Measurements from ENCODE around the gene IMPDH1.

The IMPDH1 gene

GRCh38 chr7:128357217-128357613 is 52.6 kb downstream of the IMPDH1 start:
- DNase-seq: no peak

GRCh38 chr7:128356546-128357216 is 53.1 kb downstream of the IMPDH1 start:
- DNase-seq: no peak

GRCh38 chr7:128353610-128354009 is 56.2 kb downstream of the IMPDH1 start:
- DNase-seq: no peak

DNA sequence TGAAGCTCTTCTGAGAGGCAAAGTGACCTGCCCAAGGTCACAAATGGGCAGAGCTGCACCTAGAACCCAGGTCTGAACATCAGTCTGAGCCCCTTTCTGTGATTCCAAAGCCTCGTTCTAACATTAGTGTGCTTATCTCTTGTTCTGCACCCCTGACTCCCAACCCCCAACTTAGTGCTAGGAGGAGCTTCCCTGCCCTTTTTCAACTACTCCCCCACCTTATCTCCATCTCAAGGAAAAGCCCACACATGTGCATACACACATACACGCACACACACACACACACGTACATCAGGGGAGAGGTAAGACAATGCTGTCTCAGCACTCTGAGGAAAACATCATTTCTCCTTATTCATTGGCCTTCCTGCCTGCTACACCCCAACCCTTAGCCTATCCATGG is 56.6 kb downstream of the IMPDH1 start:
- no peak for DNase-seq

DNA sequence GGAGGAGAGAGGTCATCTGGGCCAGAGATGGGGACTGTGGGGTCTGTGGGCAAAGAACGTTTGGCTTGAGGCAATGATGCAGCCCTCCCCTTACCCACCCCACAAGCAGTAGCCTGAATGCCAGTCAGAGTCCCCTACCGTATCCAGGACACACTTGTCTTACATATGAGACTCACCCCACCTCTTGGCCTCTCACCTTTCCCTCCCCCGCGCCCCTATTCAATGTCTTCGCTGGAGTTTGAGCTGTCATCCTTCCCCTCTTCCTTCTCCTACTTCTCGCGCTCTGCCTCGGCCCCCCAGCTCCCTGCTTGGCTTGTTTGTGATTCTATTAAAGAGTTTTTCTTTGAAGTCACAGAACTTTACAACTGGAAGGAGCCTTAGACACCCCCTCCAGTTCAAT is 57.1 kb downstream of the IMPDH1 start:
- no peak for DNase-seq

DNA sequence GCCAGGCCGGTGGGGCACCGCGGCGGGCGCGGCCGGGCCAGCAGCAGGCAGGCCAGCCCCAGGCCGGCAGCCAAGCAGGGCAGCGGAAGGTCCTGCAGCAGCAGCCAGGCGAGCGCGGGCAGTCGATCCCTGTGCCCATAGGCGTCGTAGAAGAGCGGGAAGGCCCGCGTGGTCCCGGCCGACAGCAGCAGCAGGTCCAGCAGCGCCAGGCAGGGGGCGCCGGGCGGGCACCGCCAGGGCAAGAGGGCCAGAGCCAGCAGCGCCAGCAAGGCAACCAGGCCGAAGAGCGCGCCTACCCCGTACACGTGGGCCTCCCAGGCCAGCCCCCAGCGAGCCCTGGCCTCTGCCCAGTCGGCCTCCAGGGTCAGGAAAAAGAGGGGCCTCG is 57.6 kb downstream of the IMPDH1 start:
- DNase-seq: peak; percentile 72

- peak; percentile 73 for DNase-seq
Observed at GRCh38 chr7:128351296-128352152, 58.3 kb downstream of the IMPDH1 start.

- DNase-seq: no peak
Observed at GRCh38 chr7:128350708-128351295, 59.0 kb downstream of the IMPDH1 start.

DNA sequence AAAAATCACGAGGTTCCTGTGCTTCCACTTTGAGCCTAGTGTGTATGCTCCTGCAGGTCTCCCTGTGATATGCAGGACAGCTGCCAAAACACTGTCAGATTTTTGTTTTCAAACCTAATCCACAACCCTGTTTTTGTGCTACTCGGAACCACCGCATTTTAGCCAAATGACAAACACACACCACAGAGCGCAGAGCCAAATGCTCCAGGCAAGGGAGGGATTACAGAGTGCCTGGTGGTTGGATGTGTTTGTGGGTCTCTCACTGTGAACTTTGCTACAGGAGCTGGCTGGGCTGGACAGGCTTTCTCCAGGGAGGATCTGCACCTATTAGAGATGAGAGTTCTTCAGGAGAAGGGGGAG is 60.3 kb downstream of the IMPDH1 start:
- no peak for DNase-seq

- DNase-seq: peak; percentile 76
Observed at GRCh38 chr7:128347647-128348097, 62.1 kb downstream of the IMPDH1 start.

- no peak for DNase-seq
Observed at GRCh38 chr7:128344431-128344774, 65.4 kb downstream of the IMPDH1 start.

DNA sequence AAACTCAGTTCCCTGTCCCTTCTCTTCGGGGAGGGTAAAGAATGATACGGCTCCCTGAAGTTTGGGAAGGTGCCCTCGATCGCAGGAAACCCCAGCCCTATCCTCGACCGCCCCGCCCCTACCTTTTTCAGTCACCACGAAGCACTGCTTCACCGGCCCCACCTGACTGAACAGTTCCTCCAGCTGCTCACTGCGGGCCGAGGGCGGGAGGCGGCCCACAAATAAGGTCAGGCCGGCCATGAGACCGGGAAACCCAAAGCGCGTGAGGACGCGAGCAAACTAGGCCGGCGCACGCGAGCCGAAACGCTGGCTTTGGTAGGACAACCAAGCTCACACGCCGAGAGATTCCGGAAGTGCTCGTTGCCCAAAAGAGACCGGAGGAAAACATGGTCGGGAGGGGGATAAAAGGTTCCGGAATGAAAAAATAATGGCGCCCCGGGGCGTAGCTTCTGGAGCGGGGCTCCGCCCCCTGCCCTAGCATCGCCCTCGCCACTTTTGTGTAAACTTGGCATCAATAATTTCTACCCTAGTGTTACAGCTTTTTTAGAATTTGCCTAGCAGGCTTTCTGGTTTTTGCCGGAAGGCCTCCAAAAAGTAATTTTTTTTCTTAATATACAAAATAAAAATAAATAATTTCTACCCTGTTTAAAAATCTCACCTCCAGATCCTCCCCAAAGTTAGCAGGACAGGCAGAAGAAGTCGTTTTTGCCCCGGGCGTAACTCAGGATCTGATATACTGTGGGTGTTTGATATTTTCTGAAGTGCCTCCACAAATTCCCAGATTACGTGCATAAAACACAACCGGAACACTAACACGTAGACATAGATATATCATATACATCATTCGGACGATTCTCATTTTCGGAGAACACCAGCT is 66.0 kb downstream of the IMPDH1 start, which contains the start of gene RBM28:
TSS of gene RBM28 (minus strand) at position 355 of the 877 bp plus-strand sequence. CDS start at position 240, 115 bp downstream.
- peak; percentile 94 for DNase-seq

All from activated CD8-positive, alpha-beta memory T cell treated with anti-CD3 and anti-CD28 coated beads for 24 hours (primary cell).